ENCODE measurements around the gene DRAP1.

The DRAP1 gene

GRCh38 chr11:65886826-65887722, 32.2 kb upstream of the DRAP1 start:
- peak; percentile 40 for DNase-seq

- peak; percentile 37 for DNase-seq
Measured at GRCh38 chr11:65887723-65888162, 31.5 kb upstream of the DRAP1 start.

GRCh38 chr11:65888163-65888814, 30.9 kb upstream of the DRAP1 start, which contains the start of gene FIBP:
Gene FIBP, minus strand, starts transcription at chr11:65888471. Its CDS starts 53 bp downstream, at chr11:65888418.
- DNase-seq = peak; percentile 99

GRCh38 chr11:65890324-65891218, 28.7 kb upstream of the DRAP1 start, which contains the start of gene CCDC85B:
Gene CCDC85B, plus strand, starts transcription at chr11:65890673. Its CDS starts 111 bp downstream, at chr11:65890784.
- DNase-seq = peak; percentile 99

- DNase-seq = peak; percentile 52
Measured at GRCh38 chr11:65891219-65892136, 27.7 kb upstream of the DRAP1 start.

- peak; percentile 36 for DNase-seq
Measured at GRCh38 chr11:65892137-65892540, 27.1 kb upstream of the DRAP1 start.

GRCh38 chr11:65892661-65893317, 26.4 kb upstream of the DRAP1 start:
- peak; percentile 41 for DNase-seq

GRCh38 chr11:65894034-65894591, 25.1 kb upstream of the DRAP1 start:
- DNase-seq = no peak

GRCh38 chr11:65895482-65895981, 23.7 kb upstream of the DRAP1 start:
- no peak for DNase-seq

- DNase-seq = no peak
Measured at GRCh38 chr11:65896034-65896999, 22.9 kb upstream of the DRAP1 start.

GRCh38 chr11:65897020-65897471, 22.2 kb upstream of the DRAP1 start:
- no peak for DNase-seq

GRCh38 chr11:65898656-65899355, 20.4 kb upstream of the DRAP1 start:
- DNase-seq = no peak

- DNase-seq = no peak
Measured at GRCh38 chr11:65899356-65900124, 19.7 kb upstream of the DRAP1 start.

- peak; percentile 66 for DNase-seq
Measured at GRCh38 chr11:65900125-65900898, 18.9 kb upstream of the DRAP1 start, which contains the start of gene FOSL1. Gene FOSL1, minus strand, starts transcription at chr11:65900388. Its CDS starts 49 bp downstream, at chr11:65900339.

- no peak for DNase-seq
Measured at GRCh38 chr11:65900899-65901180, 18.4 kb upstream of the DRAP1 start.

GRCh38 chr11:65903068-65903481, 16.2 kb upstream of the DRAP1 start:
- no peak for DNase-seq

GRCh38 chr11:65903715-65904114, 15.5 kb upstream of the DRAP1 start:
- no peak for DNase-seq
